HUES64 (cell line): ENCODE measurements around the gene ZNF552. TPM values are rescaled to one million over a fixed set of nuclear protein-coding genes. Genes with fewer than 3 reads are reported as not detected.
"Not testable (repeated sequence)": the region's sequence is repeated elsewhere in the genome, so short reads cannot be mapped to it uniquely, and the experiment has no call there.

Source experiments
- H3K27ac ChIP-seq: 2 replicates; pipeline ENCODE4 v1.7.0; 2013; ENCODE audit warnings: low read depth, low read length, inconsistent platforms
- H3K27me3 ChIP-seq: 2 replicates; pipeline ENCODE4 v1.6.1; 2013; ENCODE audit warnings: mild to moderate bottlenecking, low read length; ENCODE audit not compliant: insufficient read depth
- H3K36me3 ChIP-seq: 2 replicates; pipeline ENCODE4 v1.6.1; 2013; ENCODE audit warnings: mild to moderate bottlenecking, low read length; ENCODE audit not compliant: insufficient read depth
- H3K4me1 ChIP-seq: 2 replicates; pipeline ENCODE4 v1.6.1; 2013; ENCODE audit warnings: mild to moderate bottlenecking, low read length, moderate library complexity; ENCODE audit not compliant: insufficient read depth
- H3K4me3 ChIP-seq: 2 replicates; pipeline ENCODE4 v1.5.1; 2013; ENCODE audit warnings: mild to moderate bottlenecking, low read length, moderate library complexity
- H3K9ac ChIP-seq: 2 replicates; pipeline ENCODE4 v1.6.1; 2013; ENCODE audit warnings: mild to moderate bottlenecking, low read depth, low read length
- H3K9me3 ChIP-seq: 2 replicates; pipeline ENCODE4 v1.6.1; 2013; ENCODE audit warnings: low read depth, low read length; ENCODE audit not compliant: insufficient read depth
- WGBS: fragments of 150-250, 120-280 bp; methylation state at CpG from one replicate; pipeline ENCODE4 v1.1.7; 2013; ENCODE audit warnings: missing lambda C conversion rate; 5-methylcytosine and 5-hydroxymethylcytosine counted together
- polyA plus RNA-seq, 2 experiments: library from polyadenylated mRNA; stranded (reverse); fragments of 50-300 nt; gene quantifications; one replicate each; pipeline ENCODE4 v1.2.3, GENCODE V29; 2013

Gene ZNF552
- 7.9 TPM for polyA plus RNA-seq (2013, experiment 1 of 2)
- 5.1 TPM for polyA plus RNA-seq (2013, experiment 2 of 2)

- 1% methylated on average over 50 of the region's 50 CpGs for WGBS
- Histone ChIP-seq H3K27ac (peak within 1 kb of the TSS; percentile 66), H3K9ac (peak within 1 kb of the TSS; percentile 89), H3K27me3 (no peaks in the 10 kb centered on the region), H3K9me3 (no peaks in the 10 kb centered on the region), H3K4me3 (peak within 1 kb of the TSS; percentile 94), H3K4me1 (peaks cover 12% of the 10 kb centered on the region), H3K36me3 (peaks cover 22% of the 10 kb centered on the region)
These were observed at the start of gene ZNF552 for GRCh38 chr19:57814505-57815246. Gene ZNF552 (minus strand): TSS chr19:57814913. CDS start chr19:57814743, 170 bp downstream.

GRCh38 chr19:57862351-57862750 is 47.6 kb upstream of the ZNF552 start:
- not testable (repeated sequence) for H3K27ac ChIP-seq, H3K9me3 ChIP-seq, H3K9ac ChIP-seq, H3K4me1 ChIP-seq, H3K27me3 ChIP-seq, H3K4me3 ChIP-seq
- H3K36me3 ChIP-seq: peaks cover 90% of the 10 kb centered on the region
- WGBS: 94% methylated on average over 3 of the region's 3 CpGs

- not testable (repeated sequence) for H3K4me3 ChIP-seq, H3K27me3 ChIP-seq, H3K4me1 ChIP-seq, H3K27ac ChIP-seq, H3K9ac ChIP-seq, H3K9me3 ChIP-seq
- WGBS: 90% methylated on average over 2 of the region's 2 CpGs
- peaks cover 53% of the 10 kb centered on the region for H3K36me3 ChIP-seq
These were observed 39.4 kb upstream of the ZNF552 start for GRCh38 chr19:57854117-57854516.

- WGBS: 84% methylated on average over 4 of the region's 6 CpGs
- not testable (repeated sequence) for H3K4me1 ChIP-seq, H3K27me3 ChIP-seq, H3K27ac ChIP-seq, H3K9ac ChIP-seq, H3K9me3 ChIP-seq
- 0 out of 2 replicates have a peak overlapping the region, but pooled peaks have one; percentile 79 for H3K4me3 ChIP-seq
- peaks cover 42% of the 10 kb centered on the region for H3K36me3 ChIP-seq
These were observed 37.3 kb upstream of the ZNF552 start for GRCh38 chr19:57851812-57852603.

- peaks cover 10% of the 10 kb centered on the region; the same call in 1 of the 2 replicates for H3K4me1 ChIP-seq
- H3K9ac ChIP-seq: peak overlapping the region; percentile 90
- no peaks in the 10 kb centered on the region for H3K27me3 ChIP-seq
- peak overlapping the region; percentile 79 for H3K4me3 ChIP-seq
- peaks cover 38% of the 10 kb centered on the region for H3K36me3 ChIP-seq
- no peaks in the 10 kb centered on the region for H3K9me3 ChIP-seq
- peak overlapping the region; percentile 94 for H3K27ac ChIP-seq
- WGBS: 23% methylated on average over 11 of the region's 11 CpGs
These were observed 35.9 kb upstream of the ZNF552 start for GRCh38 chr19:57850553-57851017.

- 2% methylated on average over 42 of the region's 42 CpGs for WGBS
These were observed 35.2 kb upstream of the ZNF552 start, which contains the start of gene ZNF587 for GRCh38 chr19:57849666-57850473. Gene ZNF587 (plus strand): TSS chr19:57849859. CDS start chr19:57850039, 180 bp downstream.

GRCh38 chr19:57849162-57849665 is 34.5 kb upstream of the ZNF552 start:
- not testable (repeated sequence) for H3K9ac ChIP-seq, H3K27me3 ChIP-seq, H3K4me1 ChIP-seq, H3K9me3 ChIP-seq
- peak overlapping the region; percentile 79 for H3K4me3 ChIP-seq
- WGBS: 60% methylated on average over 2 of the region's 2 CpGs
- peaks cover 46% of the 10 kb centered on the region for H3K36me3 ChIP-seq
- H3K27ac ChIP-seq: peak overlapping the region; percentile 94; the same call in 1 of the 2 replicates

More at GRCh38 chr19:57849666-57850473, 35.2 kb upstream of the ZNF552 start, which contains the start of gene ZNF587:
- Histone ChIP-seq H3K9ac (peak within 1 kb of the TSS; percentile 90), H3K27ac (peak within 1 kb of the TSS; percentile 94), H3K36me3 (peaks cover 39% of the 10 kb centered on the region), H3K4me3 (peak within 1 kb of the TSS; percentile 79)
- H3K4me1 ChIP-seq, H3K27me3 ChIP-seq, H3K9me3 ChIP-seq: not testable (repeated sequence)

- H3K9me3 ChIP-seq, H3K4me3 ChIP-seq, H3K4me1 ChIP-seq, H3K9ac ChIP-seq, H3K27me3 ChIP-seq, H3K27ac ChIP-seq: not testable (repeated sequence)
- H3K36me3 ChIP-seq: peaks cover 52% of the 10 kb centered on the region
- WGBS: 68% methylated on average over 2 of the region's 3 CpGs
These were observed 32.5 kb upstream of the ZNF552 start for GRCh38 chr19:57847164-57847563.

- WGBS: 91% methylated on average over 6 of the region's 6 CpGs
- no peak overlapping the region for H3K27ac ChIP-seq
- H3K4me1 ChIP-seq: no peaks in the 10 kb centered on the region
- H3K27me3 ChIP-seq: no peaks in the 10 kb centered on the region
- no peak overlapping the region for H3K9ac ChIP-seq
- H3K4me3 ChIP-seq: no peak overlapping the region
- H3K9me3 ChIP-seq: no peaks in the 10 kb centered on the region
- peaks cover 91% of the 10 kb centered on the region for H3K36me3 ChIP-seq
These were observed 26.5 kb upstream of the ZNF552 start for GRCh38 chr19:57841122-57841763.

- H3K27me3 ChIP-seq, H3K4me1 ChIP-seq, H3K4me3 ChIP-seq, H3K9me3 ChIP-seq, H3K9ac ChIP-seq, H3K27ac ChIP-seq: not testable (repeated sequence)
- H3K36me3 ChIP-seq: peaks cover 68% of the 10 kb centered on the region
- WGBS: 96% methylated on average over 4 of the region's 5 CpGs
These were observed 24.0 kb upstream of the ZNF552 start for GRCh38 chr19:57838622-57839191.
